GM12874 (cell line): Measurements from ENCODE around the gene SLC37A1.

Experiments
- TF ChIP-seq, protein P1 (sequence below): IDR thresholded peaks from 2 replicates; pipeline ENCODE4 v1.5.1; 2011; ENCODE audit warnings: low read depth, mild to moderate bottlenecking, control low read depth, low read length, moderate library complexity; ENCODE audit not compliant: insufficient read depth

Gene SLC37A1

DNA sequence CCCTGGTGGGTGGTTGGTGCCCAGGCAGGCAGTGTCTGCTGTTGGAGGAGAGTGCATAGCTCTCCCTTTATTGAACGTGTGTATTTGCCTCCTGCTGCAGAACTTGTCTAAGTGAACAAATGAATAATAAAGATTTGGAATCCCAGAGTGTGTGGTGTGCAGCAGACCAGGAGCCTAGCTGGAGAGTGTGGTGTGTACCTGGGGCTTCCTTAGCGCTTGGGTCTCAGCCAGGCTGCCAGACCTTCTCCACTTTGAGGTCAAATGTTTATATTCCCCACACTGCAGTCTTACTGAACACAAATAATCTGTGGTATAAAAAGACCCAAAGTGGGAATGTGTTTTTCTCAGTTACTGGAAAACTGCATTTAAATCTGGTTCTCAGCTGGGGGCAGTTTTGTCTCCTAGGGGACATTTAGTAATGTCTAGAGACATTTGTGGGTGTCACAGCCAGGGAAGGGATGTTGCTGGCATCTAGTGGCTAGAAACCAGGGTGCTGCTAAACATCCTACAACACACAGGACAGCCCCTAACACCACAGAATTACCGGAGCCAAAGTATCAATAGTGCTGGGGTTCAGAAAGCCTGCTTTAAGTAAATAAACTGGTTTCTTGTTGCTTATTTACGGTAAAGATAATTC, 23.6 kb downstream of the SLC37A1 start:
- TF ChIP-seq, protein P1, sequence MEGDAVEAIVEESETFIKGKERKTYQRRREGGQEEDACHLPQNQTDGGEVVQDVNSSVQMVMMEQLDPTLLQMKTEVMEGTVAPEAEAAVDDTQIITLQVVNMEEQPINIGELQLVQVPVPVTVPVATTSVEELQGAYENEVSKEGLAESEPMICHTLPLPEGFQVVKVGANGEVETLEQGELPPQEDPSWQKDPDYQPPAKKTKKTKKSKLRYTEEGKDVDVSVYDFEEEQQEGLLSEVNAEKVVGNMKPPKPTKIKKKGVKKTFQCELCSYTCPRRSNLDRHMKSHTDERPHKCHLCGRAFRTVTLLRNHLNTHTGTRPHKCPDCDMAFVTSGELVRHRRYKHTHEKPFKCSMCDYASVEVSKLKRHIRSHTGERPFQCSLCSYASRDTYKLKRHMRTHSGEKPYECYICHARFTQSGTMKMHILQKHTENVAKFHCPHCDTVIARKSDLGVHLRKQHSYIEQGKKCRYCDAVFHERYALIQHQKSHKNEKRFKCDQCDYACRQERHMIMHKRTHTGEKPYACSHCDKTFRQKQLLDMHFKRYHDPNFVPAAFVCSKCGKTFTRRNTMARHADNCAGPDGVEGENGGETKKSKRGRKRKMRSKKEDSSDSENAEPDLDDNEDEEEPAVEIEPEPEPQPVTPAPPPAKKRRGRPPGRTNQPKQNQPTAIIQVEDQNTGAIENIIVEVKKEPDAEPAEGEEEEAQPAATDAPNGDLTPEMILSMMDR = peak; percentile 66

DNA sequence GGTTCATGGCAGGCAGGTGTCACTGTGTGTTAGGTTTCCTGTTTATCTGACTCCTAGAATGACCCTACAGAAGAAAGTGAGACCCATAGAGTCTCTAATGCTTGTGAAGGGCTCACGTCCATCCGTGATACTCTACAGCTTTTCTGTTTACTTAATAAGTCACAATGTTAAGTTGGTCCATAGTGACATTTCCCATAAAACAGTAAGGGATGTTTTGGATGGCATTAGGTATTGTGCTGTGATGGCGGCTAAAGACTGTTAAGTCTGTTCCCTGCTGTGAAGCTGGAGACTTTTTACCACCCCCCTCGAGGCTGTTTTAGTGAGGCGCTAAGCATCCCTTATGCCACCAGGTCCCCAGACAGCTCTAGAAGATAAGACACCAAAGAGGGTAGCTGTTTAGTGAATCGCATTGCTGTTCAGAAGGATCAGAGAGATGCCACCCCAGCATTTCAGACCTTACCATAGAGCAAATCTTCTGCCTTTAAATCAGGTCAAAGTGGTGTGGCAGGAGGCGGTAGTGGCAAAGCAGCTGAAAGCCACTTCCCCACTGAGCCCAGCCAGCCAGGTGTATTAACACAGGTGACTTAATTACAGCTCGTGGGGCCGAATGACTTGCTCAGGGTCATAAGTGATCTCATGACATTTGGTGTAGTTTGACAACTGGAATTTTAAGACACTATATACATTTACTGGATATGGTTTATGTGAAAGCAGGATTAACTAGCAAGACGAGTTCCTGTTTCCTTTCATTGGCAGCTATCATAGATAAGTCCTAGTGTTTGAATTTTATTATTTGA, 25.0 kb downstream of the SLC37A1 start:
- TF ChIP-seq, protein P1 = no peak

DNA sequence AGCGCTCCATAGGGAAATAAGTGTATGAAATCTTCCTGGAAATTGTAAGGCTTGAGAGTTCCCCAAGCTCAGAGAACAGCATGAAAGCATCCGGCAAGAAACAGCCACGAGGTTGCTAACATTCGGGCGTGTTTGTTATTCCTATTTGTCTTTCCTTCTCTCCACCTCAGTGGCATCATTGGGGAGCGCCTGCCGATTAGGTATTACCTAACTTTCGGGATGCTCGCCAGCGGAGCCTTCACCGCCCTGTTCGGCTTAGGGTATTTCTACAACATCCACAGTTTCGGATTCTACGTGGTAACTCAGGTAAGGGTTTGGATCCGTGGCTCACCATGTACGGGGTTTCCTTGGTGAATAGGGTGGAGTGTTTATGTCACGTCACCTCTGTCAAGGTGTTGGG, 25.7 kb downstream of the SLC37A1 start:
- TF ChIP-seq, protein P1 = no peak

DNA sequence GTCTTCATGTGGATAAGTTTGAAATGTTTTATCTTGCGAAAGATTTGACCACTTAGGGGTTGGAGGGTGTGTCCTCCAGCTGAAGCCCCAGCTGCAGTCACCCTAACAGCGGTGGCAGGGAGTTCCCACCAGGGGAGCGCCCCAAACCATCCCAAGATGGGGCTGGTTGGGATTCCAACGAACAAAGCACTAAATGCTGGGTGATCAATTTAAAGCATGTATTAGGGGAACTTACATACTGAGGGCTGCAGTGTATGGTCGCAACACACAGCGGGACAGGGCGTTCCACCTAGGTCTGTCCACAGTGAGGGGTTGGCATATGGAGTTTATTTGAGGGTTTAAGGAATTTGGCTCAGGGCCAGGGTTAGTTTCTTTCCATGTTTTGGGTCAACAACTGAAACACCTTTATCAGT, 26.3 kb downstream of the SLC37A1 start:
- TF ChIP-seq, protein P1 = no peak

DNA sequence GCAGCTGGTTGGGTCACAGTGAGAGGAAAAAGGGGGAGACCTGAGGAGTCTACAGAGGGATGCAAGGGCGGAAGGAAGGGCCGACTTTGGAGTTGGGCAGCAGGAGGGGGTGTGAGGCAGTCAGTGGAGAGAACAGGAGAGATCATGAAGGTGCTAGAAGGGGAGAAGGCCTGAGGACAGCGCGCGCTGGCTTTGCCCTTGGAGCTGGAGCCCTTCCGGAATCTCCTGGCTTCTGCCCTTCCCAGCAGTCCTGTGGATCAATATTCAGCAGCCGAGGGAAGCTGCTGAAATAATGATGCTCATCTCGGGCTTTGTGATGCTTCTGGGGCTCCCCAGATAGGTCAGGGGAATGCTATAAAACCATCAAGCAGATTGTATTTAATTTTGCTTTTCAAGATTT, 26.7 kb downstream of the SLC37A1 start:
- TF ChIP-seq, protein P1 = no peak

DNA sequence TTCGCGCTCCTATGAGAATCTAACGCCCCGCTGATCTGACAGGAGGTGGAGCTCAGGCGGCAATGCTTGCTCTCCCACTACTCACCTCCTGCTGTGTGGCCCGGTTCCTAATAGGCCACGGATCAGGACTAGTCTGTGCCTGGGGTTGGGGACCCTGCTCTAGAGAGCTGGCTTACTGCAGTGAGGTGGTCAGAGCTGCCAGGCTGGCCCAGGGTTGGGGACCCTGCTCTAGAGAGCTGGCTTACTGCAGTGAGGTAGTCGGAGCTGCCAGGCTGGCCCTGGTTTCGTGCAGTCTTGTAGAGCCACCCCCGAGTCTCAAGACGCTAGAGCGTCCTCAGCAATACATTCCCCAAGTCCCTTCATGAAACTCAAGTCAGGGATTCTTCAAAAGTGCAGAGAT, 27.5 kb downstream of the SLC37A1 start:
- TF ChIP-seq, protein P1 = no peak

DNA sequence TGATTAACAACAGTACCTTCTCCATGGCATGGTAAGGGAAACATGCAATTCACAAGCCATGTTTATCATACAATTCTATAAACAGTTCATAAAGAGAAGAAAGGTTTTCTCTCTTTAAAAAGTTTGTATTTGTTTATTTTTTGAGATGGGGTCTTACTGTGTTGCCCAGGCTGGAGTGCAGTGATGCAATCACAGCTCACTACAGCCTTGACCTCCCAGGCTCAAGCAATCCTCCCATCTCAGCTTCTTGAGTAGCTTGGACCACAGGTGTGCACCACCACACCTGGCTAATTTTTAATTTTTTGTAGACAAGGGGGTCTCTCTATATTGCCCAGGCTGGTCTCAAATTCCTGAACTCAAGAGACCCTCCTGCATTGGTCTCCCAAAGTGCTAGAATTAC, 28.0 kb downstream of the SLC37A1 start:
- TF ChIP-seq, protein P1 = no peak
